Measurements from ENCODE around the gene NALF2.

The NALF2 gene

DNA sequence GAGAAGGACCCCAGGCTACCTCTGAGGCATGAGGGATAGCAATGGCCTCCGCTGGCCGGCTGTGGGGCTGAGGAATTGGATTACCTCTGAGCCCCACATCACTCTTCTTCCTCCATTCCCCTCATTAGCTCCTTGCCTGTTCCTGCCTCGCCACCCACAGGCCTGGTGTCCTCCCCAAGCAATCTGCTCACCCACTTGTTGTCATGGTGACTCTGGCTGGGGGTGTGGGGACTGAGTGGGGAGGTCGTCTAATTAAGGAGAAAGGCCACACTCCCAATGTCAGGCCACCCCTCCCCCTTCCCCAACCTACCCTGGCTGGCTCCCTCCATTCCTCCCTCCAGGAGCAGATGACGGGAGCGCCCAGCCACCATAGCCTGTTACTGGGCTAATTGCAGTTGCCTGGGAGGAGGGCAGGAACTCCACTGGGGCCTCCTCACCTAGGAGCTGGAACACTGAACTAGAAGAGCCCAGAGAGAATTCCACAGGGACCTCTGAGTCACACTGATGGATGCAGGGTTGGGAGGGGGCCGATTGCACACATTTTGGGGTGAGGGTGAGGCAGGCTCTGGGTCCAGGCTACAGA is 20.7 kb downstream of the NALF2 start:
- in situ Hi-C loops (cut with MboI; ENCODE audit: low sequenced_read_pairs): loop anchor here (25.0 kb wide), 1 partner anchor 512 kb away; the partner anchor contains the start of gene AWAT2

DNA sequence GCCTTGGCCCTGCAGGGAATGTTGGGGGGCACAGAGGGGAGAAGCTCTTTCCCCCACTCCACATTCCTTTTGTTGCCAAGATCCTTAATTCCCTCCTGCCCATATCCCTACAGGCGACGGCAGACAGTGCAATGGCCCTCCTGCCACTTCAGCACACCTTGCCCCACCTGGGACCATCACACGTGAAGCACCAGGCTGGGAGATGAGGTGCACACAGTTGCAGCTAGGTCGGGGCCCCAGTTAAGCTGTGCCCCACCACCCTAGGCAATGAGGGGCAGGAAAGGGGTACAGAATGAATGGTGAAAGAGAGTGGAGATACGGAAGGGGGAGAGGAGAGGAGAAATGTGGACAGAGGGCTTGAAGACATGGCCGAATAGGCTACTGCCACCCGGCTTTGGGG is 26.2 kb downstream of the NALF2 start:
- in situ Hi-C loops (cut with MboI; ENCODE audit: low sequenced_read_pairs): loop anchor here (25.0 kb wide), 1 partner anchor 507 kb away; the partner anchor contains the start of gene AWAT2

DNA sequence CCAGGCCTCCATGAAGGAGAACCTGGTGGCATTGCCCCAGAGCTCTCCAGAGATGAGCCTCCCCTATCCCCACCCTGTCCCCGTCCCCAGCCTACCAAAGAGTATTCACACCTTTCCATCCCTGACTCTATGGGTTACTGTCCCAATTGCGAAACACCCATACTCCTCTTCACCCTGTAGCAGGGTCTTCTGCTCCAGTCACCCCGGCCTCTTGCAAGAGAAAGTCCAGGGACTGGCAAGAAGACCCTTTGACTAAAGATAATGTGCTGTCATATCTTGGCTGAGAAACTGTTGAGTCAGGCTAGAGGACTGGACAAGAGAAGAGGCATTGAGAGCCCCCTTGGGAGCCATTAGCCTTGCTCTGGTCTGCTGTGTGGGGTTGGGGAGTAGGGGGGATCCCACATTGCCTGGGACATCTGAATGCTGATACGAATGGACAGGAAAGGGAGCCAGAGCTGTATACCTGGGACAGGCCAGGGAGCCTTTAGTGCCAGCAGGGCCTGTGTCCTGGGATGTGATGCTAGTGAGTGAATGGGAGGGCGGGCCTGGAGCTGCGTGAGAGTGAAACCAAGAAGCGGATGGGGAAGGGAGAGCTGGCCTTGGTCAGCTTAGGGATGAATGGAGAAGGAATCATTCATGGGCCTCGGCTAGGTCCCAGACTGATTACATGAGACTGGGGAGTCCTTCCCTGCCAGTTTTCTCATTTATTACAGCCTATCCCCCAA is 27.1 kb downstream of the NALF2 start:
- in situ Hi-C loops (cut with MboI; ENCODE audit: low sequenced_read_pairs): loop anchor here (25.0 kb wide), 1 partner anchor 506 kb away; the partner anchor contains the start of gene AWAT2

DNA sequence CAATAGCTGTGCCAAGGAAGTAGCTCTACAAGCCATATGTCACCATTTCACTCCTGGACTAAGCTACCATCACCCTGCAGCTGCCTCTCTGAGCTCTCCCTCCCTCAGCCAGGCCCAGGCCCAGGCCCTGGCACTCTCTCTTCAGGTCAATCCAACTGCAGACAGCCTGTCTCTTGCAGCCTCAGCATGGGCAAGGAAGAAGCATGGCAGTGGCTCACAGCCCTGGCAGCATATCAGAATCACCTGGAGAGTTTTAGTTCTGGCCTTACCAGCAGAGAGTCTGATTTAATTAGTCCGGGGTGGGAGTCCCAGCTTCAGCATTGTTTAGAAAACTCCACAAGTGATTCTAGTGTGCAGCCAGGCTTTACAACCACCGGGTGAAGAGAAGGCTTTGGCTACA is 31.5 kb downstream of the NALF2 start:
- in situ Hi-C loops (cut with MboI; ENCODE audit: low sequenced_read_pairs): loop anchor here (25.0 kb wide), 1 partner anchor 502 kb away; the partner anchor contains the start of gene AWAT2

DNA sequence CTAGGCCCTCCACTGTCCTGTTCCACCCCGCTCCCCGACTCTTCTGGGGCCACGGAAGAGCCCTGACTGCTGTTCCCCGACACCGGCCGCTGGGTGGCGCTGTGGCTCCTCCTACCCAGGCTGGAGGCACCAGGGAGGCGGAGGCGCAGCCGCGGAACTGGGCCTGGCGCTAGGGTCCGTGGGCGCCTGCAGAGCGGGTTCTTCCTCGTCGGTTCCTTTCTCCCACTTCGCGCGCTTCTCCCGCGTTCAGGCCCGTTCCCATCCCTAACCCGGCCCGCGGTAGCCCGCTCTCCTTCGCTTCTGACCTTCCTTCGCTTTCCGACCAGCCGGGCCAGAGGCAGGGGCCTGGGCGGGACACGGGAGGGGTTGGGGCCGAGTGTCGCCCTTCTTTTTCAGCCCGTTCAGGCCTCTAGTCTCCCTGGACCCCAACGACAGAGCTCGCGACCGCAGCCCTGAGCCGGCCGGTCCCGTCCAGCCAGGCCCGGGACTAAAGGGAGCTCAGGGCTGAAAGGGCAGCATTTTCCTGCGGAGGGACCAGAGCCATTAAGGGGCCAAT is 34.3 kb downstream of the NALF2 start:
- in situ Hi-C loops (cut with MboI; ENCODE audit: low sequenced_read_pairs): loop anchor here (25.0 kb wide), 1 partner anchor 499 kb away; the partner anchor contains the start of gene AWAT2

DNA sequence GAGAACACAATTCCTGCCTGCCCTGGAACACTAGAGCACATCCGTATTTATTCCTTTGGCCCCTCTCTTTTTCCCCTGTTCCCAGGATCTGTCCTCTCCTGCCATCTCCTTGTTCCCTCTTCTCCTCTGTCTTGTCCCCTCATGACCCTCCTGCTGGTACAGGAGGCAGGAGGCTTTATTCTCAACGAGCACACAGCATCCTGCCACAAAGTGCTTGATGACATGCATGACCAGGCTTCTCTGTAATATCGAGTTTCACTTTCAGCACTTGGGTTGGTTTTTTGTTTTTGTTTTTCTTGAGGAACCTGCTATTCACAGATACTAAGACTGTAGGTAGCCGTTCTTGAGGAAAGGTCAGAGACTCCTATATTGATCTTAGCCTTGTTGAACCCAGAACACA is 35.3 kb downstream of the NALF2 start:
- in situ Hi-C loops (cut with MboI; ENCODE audit: low sequenced_read_pairs): loop anchor here (25.0 kb wide), 1 partner anchor 498 kb away; the partner anchor contains the start of gene AWAT2

DNA sequence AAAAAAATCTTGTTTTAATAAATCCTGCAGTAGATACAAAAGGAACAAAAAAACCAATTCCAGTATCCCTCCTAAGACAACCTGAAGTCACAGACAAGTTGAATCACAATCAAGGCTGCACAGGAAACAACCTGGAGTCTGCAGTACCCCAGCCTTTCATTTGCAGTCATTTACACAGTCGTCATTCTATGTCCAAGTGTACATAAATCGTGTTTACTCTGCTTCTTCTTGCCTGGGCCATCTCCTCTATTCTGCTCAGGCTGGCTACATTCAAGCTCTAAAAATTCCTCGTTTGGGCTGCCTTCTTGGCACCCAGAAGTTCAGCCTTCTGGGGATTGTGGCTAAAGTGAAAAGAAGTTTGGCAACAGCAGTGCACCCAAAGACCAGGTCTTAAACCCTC is 37.8 kb downstream of the NALF2 start:
- in situ Hi-C loops (cut with MboI; ENCODE audit: low sequenced_read_pairs): loop anchor here (25.0 kb wide), 1 partner anchor 495 kb away; the partner anchor contains the start of gene AWAT2

- in situ Hi-C loops (cut with MboI; ENCODE audit: low sequenced_read_pairs): loop anchor here (25.0 kb wide), 1 partner anchor 494 kb away; the partner anchor contains the start of gene AWAT2
Measured at GRCh38 chrX:69543572-69543971, 39.4 kb downstream of the NALF2 start.

- in situ Hi-C loops (cut with MboI; ENCODE audit: low sequenced_read_pairs): loop anchor here (25.0 kb wide), 1 partner anchor 491 kb away; the partner anchor contains the start of gene AWAT2
Measured at GRCh38 chrX:69546417-69546816, 42.3 kb downstream of the NALF2 start.

DNA sequence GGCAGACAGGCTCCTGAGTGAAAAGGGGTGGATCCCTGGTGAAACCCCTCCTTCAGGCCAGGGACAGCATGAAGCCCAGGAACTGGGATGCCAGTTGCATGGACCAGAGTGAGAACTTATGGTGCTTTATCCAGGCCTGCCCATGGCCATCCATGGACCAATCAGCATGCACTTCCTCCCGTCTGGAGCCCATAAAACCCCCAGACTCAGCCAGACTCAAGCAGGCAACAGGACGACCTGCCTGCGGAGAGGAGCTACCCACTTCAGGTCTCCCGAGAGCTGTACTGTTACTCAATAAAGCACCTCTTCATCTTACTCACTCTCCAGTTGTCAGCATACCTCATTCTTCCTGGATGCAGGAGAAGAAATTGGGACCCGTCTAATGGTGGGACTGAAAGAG is 42.9 kb downstream of the NALF2 start:
- in situ Hi-C loops (cut with MboI; ENCODE audit: low sequenced_read_pairs): loop anchor here (25.0 kb wide), 1 partner anchor 490 kb away; the partner anchor contains the start of gene AWAT2

DNA sequence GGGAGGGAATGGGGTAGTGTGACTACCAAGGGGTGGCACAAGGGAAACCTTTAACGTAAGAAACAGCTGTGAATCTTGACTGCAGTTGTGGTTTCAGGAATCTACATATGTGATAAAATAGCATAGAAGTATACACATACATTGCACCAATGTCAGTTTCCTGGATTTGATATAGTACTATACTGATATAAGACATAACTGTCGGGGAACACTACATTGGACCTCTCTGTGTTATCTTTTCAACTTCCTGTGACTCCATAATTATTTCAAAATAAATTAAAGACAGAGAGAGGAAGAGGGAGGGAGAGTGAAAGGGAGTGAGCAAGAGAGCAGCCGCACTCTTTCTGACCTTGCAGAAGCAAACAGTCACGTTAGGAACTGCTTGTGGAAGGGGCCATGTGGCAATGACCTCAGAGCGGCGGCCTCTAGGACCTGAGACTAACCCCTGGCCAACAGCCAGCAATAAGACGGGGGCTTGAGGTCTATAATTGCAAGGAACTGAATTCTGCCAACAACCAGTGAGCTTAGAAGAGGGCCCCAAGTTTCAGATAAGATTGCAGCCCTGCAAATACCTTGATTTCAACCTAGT is 47.4 kb downstream of the NALF2 start:
- in situ Hi-C loops (cut with MboI; ENCODE audit: low sequenced_read_pairs): no loop called here

GRCh38 chrX:69552512-69552911 is 48.4 kb downstream of the NALF2 start:
- in situ Hi-C loops (cut with MboI; ENCODE audit: low sequenced_read_pairs): no loop called here
